Ectodermal cell (in vitro differentiated cells): ENCODE data around the gene SLC9A9.

Source experiments
- H3K27ac ChIP-seq: 2 replicates; pipeline ENCODE4 v1.7.0; 2013; ENCODE audit warnings: mild to moderate bottlenecking, low read depth, low read length; ENCODE audit not compliant: insufficient read depth, poor library complexity, severe bottlenecking
- H3K27me3 ChIP-seq: 2 replicates; pipeline ENCODE4 v1.7.0; 2013; ENCODE audit warnings: mild to moderate bottlenecking, low read length; ENCODE audit not compliant: insufficient read depth, control insufficient read depth, poor library complexity, severe bottlenecking
- H3K36me3 ChIP-seq: one replicate; pipeline ENCODE4 v1.7.0; 2013; ENCODE audit warnings: low read length; ENCODE audit not compliant: control insufficient read depth, insufficient read depth
- H3K4me1 ChIP-seq: one replicate; pipeline ENCODE4 v1.7.0; 2013; ENCODE audit warnings: low read length; ENCODE audit not compliant: control insufficient read depth, insufficient read depth
- H3K4me3 ChIP-seq: 2 replicates; pipeline ENCODE4 v1.7.0; 2013; ENCODE audit warnings: low read depth, low read length, control low read depth; ENCODE audit not compliant: insufficient read depth
- H3K9me3 ChIP-seq: 2 replicates; pipeline ENCODE4 v1.7.0; 2013; ENCODE audit warnings: mild to moderate bottlenecking, low read length, moderate library complexity; ENCODE audit not compliant: control insufficient read depth
- WGBS, 2 experiments: methylation state at CpG; one replicate each; pipeline ENCODE4 v1.1.7; 2013; ENCODE audit warnings: missing lambda C conversion rate in 2 of 2; 5-methylcytosine and 5-hydroxymethylcytosine counted together

Gene SLC9A9

GRCh38 chr3:143595456-143596077, 252.7 kb downstream of the SLC9A9 start:
- H3K4me1 ChIP-seq = peaks cover 18% of the 10 kb centered on the region
- WGBS, 2 experiments = 95 to 96% methylated on average over 3 of the region's 3 CpGs
- no peak overlapping the region for H3K27ac ChIP-seq
- H3K27me3 ChIP-seq = no peaks in the 10 kb centered on the region
- no peak overlapping the region for H3K4me3 ChIP-seq
- H3K36me3 ChIP-seq = no peaks in the 10 kb centered on the region
- H3K9me3 ChIP-seq = no peaks in the 10 kb centered on the region

GRCh38 chr3:143594206-143594605, 254.1 kb downstream of the SLC9A9 start:
- Histone ChIP-seq H3K4me3 (no peak overlapping the region), H3K36me3 (no peaks in the 10 kb centered on the region), H3K4me1 (peaks cover 21% of the 10 kb centered on the region), H3K9me3 (no peaks in the 10 kb centered on the region), H3K27me3 (no peaks in the 10 kb centered on the region), H3K27ac (no peak overlapping the region)
- 82 to 100% methylated on average over 2 to 3 of the region's 3 CpGs for WGBS, 2 experiments

- Histone ChIP-seq H3K36me3 (no peaks in the 10 kb centered on the region), H3K27me3 (no peaks in the 10 kb centered on the region), H3K27ac (no peak overlapping the region), H3K4me1 (peaks cover 11% of the 10 kb centered on the region), H3K4me3 (no peak overlapping the region), H3K9me3 (no peaks in the 10 kb centered on the region)
- 89 to 97% methylated on average over 3 of the region's 3 CpGs for WGBS, 2 experiments
Observed at GRCh38 chr3:143590660-143591059, 257.6 kb downstream of the SLC9A9 start.

GRCh38 chr3:143586576-143586975, 261.7 kb downstream of the SLC9A9 start:
- 89 to 92% methylated on average over 2 of the region's 2 CpGs for WGBS, 2 experiments
- no peak overlapping the region for H3K27ac ChIP-seq
- H3K4me3 ChIP-seq = no peak overlapping the region
- no peaks in the 10 kb centered on the region for H3K27me3 ChIP-seq
- H3K9me3 ChIP-seq = peaks cover 2% of the 10 kb centered on the region
- H3K36me3 ChIP-seq = no peaks in the 10 kb centered on the region
- H3K4me1 ChIP-seq = peaks cover 11% of the 10 kb centered on the region

DNA sequence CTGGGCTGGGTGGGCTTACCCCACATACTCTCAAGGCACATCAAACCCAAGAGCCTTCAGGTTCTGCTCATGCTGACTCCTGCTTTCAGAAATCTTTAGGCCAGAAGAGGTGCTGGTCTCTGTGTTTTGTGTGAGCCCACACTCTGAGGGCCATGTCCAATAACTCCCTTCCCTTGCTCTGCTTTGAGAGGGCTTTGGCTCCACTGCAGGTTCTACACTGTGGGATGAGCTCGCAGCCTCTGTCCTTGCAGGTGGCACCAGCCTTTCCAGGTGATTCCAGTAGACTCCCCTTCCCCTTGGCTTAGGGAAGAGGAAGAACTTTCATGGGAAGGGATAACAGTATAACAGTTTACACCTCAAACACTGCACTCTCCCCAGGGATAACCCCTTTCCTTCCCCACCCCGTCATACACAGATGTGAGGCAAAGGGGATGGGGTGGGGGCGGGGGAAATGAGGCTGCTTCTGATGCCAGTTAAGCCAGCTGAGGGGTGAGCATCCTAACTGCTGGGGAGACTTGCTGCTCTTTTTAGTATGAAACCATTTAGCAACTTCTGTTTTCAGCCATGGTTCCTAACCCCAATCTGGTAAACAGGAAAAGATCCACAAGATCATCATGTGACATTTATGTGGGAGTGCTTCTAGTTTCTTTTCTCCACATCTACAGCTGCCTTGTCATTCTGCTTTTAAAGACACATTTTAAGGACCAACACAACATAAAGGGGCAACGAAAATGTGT, 262.4 kb downstream of the SLC9A9 start:
- no peak overlapping the region for H3K4me3 ChIP-seq
- no peak overlapping the region for H3K27ac ChIP-seq
- H3K4me1 ChIP-seq = peaks cover 11% of the 10 kb centered on the region
- 89 to 100% methylated on average over 3 to 4 of the region's 4 CpGs for WGBS, 2 experiments
- peaks cover 2% of the 10 kb centered on the region for H3K9me3 ChIP-seq
- H3K27me3 ChIP-seq = no peaks in the 10 kb centered on the region
- no peaks in the 10 kb centered on the region for H3K36me3 ChIP-seq

DNA sequence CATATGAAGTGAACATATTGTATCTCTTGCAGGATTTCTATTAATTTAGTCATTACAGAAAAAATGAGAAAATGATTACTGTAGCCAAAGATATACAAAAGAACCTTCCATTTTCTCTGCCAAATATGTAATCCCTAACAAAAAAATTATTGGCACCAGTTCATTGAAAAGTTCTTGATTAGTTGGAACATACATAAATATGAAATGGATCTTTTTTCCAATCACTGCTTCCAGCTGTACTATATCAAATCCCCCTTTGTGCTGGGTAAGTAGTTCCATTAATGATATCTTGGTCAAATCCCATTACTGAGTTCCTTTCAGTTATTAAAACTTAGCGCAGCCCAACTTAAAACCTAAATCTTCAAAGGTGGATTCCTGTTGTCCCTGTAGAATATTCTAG, 263.8 kb downstream of the SLC9A9 start:
- Histone ChIP-seq H3K4me1 (peaks cover 6% of the 10 kb centered on the region), H3K36me3 (no peaks in the 10 kb centered on the region), H3K27me3 (no peaks in the 10 kb centered on the region), H3K9me3 (peaks cover 2% of the 10 kb centered on the region), H3K4me3 (no peak overlapping the region), H3K27ac (no peak overlapping the region)
- WGBS, 2 experiments = 100% methylated on average over 1 of the region's 1 CpG; no CpG with 5 or more reads in 1 of the 2 experiments

DNA sequence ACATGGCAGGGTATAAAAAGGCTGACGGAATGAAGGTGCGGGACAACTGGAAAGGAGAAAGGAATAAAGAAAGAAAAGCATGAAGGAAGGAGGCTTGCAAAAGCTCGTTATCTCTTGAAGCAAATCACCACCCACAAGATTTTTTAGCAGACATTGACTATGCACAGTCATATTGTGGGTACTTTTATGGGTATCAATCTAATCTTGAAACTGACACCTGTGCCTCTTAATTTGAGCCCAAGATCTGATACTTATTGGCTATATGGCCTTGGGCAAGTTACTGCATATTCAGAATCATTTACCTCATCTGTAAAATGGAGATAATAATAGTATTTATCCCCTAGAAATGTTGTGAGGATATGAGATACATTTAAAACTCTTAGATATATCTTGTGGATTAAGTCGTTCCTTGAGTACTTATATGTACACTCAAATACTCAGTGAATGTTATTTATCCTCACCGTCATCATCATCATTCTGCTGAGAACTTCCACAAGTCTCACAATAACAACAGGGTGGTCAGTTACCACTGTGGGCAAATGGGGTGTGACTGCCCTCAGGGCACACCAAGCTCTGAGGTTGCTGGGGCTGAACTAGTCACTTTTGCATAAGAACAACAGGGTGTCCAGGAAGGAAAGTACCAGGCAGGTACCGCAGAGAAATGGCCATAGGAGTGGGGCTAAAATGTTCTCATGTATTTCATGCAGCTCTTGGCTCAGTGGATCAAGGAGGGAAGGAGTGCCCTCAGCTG, 266.1 kb downstream of the SLC9A9 start:
- H3K4me1 ChIP-seq = peaks cover 6% of the 10 kb centered on the region
- H3K27me3 ChIP-seq = no peaks in the 10 kb centered on the region
- 91 to 98% methylated on average over 4 to 6 of the region's 6 CpGs for WGBS, 2 experiments
- H3K4me3 ChIP-seq = no peak overlapping the region
- H3K27ac ChIP-seq = no peak overlapping the region
- H3K9me3 ChIP-seq = peaks cover 2% of the 10 kb centered on the region
- H3K36me3 ChIP-seq = no peaks in the 10 kb centered on the region

DNA sequence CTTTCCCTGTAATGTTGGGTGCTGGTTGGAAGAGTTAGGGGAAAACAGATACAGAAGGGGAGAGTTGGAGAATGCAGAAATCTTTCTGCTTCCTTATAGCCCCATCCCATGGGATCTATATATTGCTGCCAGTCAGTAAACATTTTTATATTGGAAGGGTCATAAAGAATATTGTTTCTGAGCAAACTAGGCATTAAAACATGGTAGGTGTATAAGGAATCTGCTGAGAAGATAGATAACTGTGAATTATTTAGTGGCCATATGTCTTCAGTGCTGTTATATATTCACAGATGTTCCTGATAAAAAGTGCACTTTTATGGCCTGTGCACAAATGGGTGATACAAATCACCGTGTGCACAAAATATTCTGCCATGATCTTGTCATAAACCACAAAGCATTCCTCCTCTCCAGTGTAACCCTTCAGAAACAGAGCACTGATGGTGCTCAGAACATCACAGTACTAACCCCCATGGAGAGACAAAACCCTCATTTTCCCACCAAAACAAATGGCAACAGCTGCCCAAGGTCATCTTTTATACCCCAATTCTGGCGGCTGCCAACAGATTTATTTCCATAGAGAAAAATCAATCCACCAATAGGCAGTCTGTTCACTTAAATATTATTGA, 269.3 kb downstream of the SLC9A9 start:
- no peaks in the 10 kb centered on the region for H3K27me3 ChIP-seq
- no peaks in the 10 kb centered on the region for H3K4me1 ChIP-seq
- H3K27ac ChIP-seq = no peak overlapping the region
- H3K9me3 ChIP-seq = peaks cover 2% of the 10 kb centered on the region
- H3K36me3 ChIP-seq = no peaks in the 10 kb centered on the region
- WGBS, 2 experiments = 81 to 93% methylated on average over 1 to 2 of the region's 2 CpGs
- no peak overlapping the region for H3K4me3 ChIP-seq

- H3K4me1 ChIP-seq = no peaks in the 10 kb centered on the region
- H3K27ac ChIP-seq = no peak overlapping the region
- WGBS, 2 experiments = 91 to 93% methylated on average over 5 of the region's 5 CpGs
- H3K27me3 ChIP-seq = no peaks in the 10 kb centered on the region
- peaks cover 1% of the 10 kb centered on the region for H3K9me3 ChIP-seq
- H3K36me3 ChIP-seq = no peaks in the 10 kb centered on the region
- H3K4me3 ChIP-seq = no peak overlapping the region
Observed at GRCh38 chr3:143576568-143577270, 271.5 kb downstream of the SLC9A9 start.
